Measurements from ENCODE around the gene CMC2. TPM values are rescaled to one million over a fixed set of nuclear protein-coding genes. Genes with fewer than 3 reads are reported as not detected.

The CMC2 gene
- total and polyA plus RNA-seq, 2 of the 8 experiments (the other 6 are each of a cell fraction or from before 2014, with no cell fraction given) = 66.6 to 116 TPM

DNA sequence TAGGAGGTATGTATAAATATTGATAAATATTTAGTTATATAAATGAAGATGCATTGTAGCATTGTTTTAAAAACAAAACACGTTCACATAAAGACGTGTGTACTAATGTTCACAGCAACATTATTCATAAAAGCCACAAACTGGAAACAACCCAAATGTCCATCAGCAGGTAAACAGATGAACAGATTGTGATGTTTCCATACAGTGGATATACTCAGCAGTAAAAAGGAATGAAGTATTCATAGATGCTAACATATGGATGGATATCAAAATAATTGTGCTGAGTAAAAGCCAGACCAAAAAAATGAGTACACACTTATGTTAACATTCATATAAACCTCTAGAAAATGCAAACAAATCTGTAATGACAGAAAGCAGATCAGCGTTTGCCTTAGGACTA, 6.3 kb upstream of the CMC2 start:
- no peak overlapping the region for H3K23ac ChIP-seq (ENCODE audit: insufficient read length)
- ChIA-PET CTCF (ENCODE audit: partially characterized antibody) (interaction anchor here (2.9 kb wide), 1 partner anchor 8 kb away, joined by 13 read pairs; no protein-coding TSS in a partner anchor), POLR2A (ENCODE audit: partially characterized antibody) (interaction anchor here (2.9 kb wide), 1 partner anchor 10 kb away, joined by 11 read pairs; no protein-coding TSS in a partner anchor)
- H3K14ac ChIP-seq (ENCODE audit: insufficient read length) = no peak overlapping the region
- H2BK5ac ChIP-seq (ENCODE audit: low read depth, low read length) = no peak overlapping the region
- no peak overlapping the region for H3K4ac ChIP-seq (replicated peaks; ENCODE audit: insufficient read length, low read depth, low read length)
- H2BK15ac ChIP-seq (ENCODE audit: low read length) = no peak overlapping the region
- no peak overlapping the region for H4K8ac ChIP-seq (ENCODE audit: extremely low read depth, insufficient read depth, low read length)
- H3K36me3 ChIP-seq (ENCODE audit: control insufficient read depth in 2 of 4, insufficient read depth in 4 of 4, low read length in 3 of 4) = peaks cover 16 to 67% (median 48%) of the 10 kb centered on the region in 4 experiments
- H3K79me2 ChIP-seq (ENCODE audit: control insufficient read depth in 1 of 2, insufficient read depth in 2 of 2, low read length in 2 of 2) = peaks cover 13 to 38% of the 10 kb centered on the region in 2 experiments
- no peak overlapping the region for H4K5ac ChIP-seq (ENCODE audit: insufficient read length, low read depth, low read length)
- FAIRE-seq (no peak), DNase-seq (ENCODE audit: low read depth in 1 of 2, low spot score in 2 of 2) (no peak)
- H3K18ac ChIP-seq (ENCODE audit: extremely low read depth, low read length) = no peak overlapping the region
- H2BK120ac ChIP-seq (replicated peaks; ENCODE audit: low read depth, low read length) = no peak overlapping the region
- no peak overlapping the region for H4K91ac ChIP-seq (replicated peaks; ENCODE audit: insufficient read length, low read length)
- no peak overlapping the region for H3K56ac ChIP-seq (replicated peaks; ENCODE audit: insufficient read length, low read depth, low read length)
- H4K20me1 ChIP-seq (replicated peaks in 1 of 2; ENCODE audit: control insufficient read depth in 1 of 2, insufficient read depth in 2 of 2, low read length in 2 of 2) = peaks cover 2 to 7% of the 10 kb centered on the region in 2 experiments
- 85% methylated on average over 3 of the region's 3 CpGs; no CpG with 5 or more reads in 1 of the 2 experiments for WGBS, 2 experiments (ENCODE audit: extremely low coverage in 1 of 2, insufficient coverage in 1 of 2, insufficient read length in 1 of 2, insufficient replicate concordance in 2 of 2, low coverage in 1 of 2, low lambda C conversion rate in 2 of 2, missing lambda C conversion rate in 1 of 2)
- H3K79me1 ChIP-seq (ENCODE audit: low read depth, low read length) = no peaks in the 10 kb centered on the region; the same call in 1 of the 2 replicates
- H3K27ac ChIP-seq (ENCODE audit: low read depth, low read length) = no peak overlapping the region
- no peak overlapping the region for H2BK12ac ChIP-seq (ENCODE audit: low read depth, low read length)
- H2AFZ ChIP-seq (ENCODE audit: low read length) = no peak overlapping the region
- peaks cover 0 to 4% (median 0%) of the 10 kb centered on the region in 4 experiments; a peak in 1 of 7 replicates for H3K4me1 ChIP-seq (replicated peaks in 1 of 4; ENCODE audit: control insufficient read depth in 3 of 4, insufficient read depth in 4 of 4, low read length in 3 of 4)
- H3K4me2 ChIP-seq (ENCODE audit: insufficient read depth in 1 of 2, low read depth in 2 of 2, low read length in 2 of 2) = no peak overlapping the region
- H3K27me3 ChIP-seq (replicated peaks in 1 of 4; ENCODE audit: control insufficient read depth in 3 of 4, extremely low read depth in 1 of 4, insufficient read depth in 3 of 4, low read length in 3 of 4) = no peaks in the 10 kb centered on the region
- H3K23me2 ChIP-seq (ENCODE audit: low read depth, low read length) = no peaks in the 10 kb centered on the region
- H2AK5ac ChIP-seq (ENCODE audit: low read depth, low read length) = no peak overlapping the region
- H3K4me3 ChIP-seq (ENCODE audit: extremely low read depth in 1 of 4, insufficient read depth in 2 of 4, low read depth in 3 of 4, low read length in 4 of 4) = no peak overlapping the region
- H2BK20ac ChIP-seq (ENCODE audit: low read length) = no peak overlapping the region
- H3K9me3 ChIP-seq (ENCODE audit: insufficient read depth in 2 of 2, low read depth in 1 of 2, low read length in 1 of 2) = no peaks in the 10 kb centered on the region
- H3K9ac ChIP-seq (replicated peaks in 1 of 4; ENCODE audit: extremely low read depth in 1 of 4, low read depth in 3 of 4, low read length in 3 of 4) = no peak overlapping the region
- no peak for TF ChIP-seq EZH2 (IDR thresholded peaks at IDR 0.05; ENCODE audit: low read depth, low read length, severe bottlenecking)
- TF ChIP-seq, protein P1, sequence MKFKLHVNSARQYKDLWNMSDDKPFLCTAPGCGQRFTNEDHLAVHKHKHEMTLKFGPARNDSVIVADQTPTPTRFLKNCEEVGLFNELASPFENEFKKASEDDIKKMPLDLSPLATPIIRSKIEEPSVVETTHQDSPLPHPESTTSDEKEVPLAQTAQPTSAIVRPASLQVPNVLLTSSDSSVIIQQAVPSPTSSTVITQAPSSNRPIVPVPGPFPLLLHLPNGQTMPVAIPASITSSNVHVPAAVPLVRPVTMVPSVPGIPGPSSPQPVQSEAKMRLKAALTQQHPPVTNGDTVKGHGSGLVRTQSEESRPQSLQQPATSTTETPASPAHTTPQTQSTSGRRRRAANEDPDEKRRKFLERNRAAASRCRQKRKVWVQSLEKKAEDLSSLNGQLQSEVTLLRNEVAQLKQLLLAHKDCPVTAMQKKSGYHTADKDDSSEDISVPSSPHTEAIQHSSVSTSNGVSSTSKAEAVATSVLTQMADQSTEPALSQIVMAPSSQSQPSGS (IDR thresholded peaks at IDR 0.05; ENCODE audit: low read length) = no peak
- no peak for TF ChIP-seq SP4 (IDR thresholded peaks at IDR 0.05; ENCODE audit: low read length)
